Gastroesophageal sphincter (tissue), 4 donors: ENCODE measurements around the gene CELSR1. TPM values are rescaled to one million over a fixed set of nuclear protein-coding genes. Genes with fewer than 3 reads are reported as not detected.

Experiments used
- ATAC-seq: fragments of 150-250 bp; one replicate; pipeline ENCODE4 v1.9.1; 2016; ENCODE audit warnings: mild to moderate bottlenecking, moderate library complexity
- H3K27ac ChIP-seq, 4 donors: fragments of 200-600 bp; sonication (generic) in 3 of 4; 1 replicate in 3 of 4; 2 replicates in 1 of 4; pipeline ENCODE4 v1.5.1; 2016 to 2019
- H3K27me3 ChIP-seq: fragments of 200-600 bp; sonication (generic); one replicate; pipeline ENCODE4 v1.5.1; 2019
- H3K36me3 ChIP-seq, 2 donors: fragments of 200-600 bp; sonication (generic); one replicate each; pipeline ENCODE4 v1.5.1; 2019; ENCODE audit warnings: control low read depth in 1 of 2
- H3K4me1 ChIP-seq, 3 donors: fragments of 200-600 bp; sonication (generic); 1 replicate in 2 of 3; 2 replicates in 1 of 3; pipeline ENCODE4 v1.5.1; 2016 to 2019; ENCODE audit warnings: control low read depth in 2 of 3
- H3K4me3 ChIP-seq, 2 donors: fragments of 200-600 bp; sonication (generic); one replicate each; pipeline ENCODE4 v1.5.1; 2019; ENCODE audit warnings: mild to moderate bottlenecking in 1 of 2, moderate library complexity in 1 of 2
- H3K9me3 ChIP-seq, 3 donors: fragments of 200-600 bp; sonication (generic); one replicate each; pipeline ENCODE4 v1.5.1; 2017 to 2019; ENCODE audit warnings: control low read depth in 2 of 3
- CTCF ChIP-seq, 4 experiments: fragments of 200-600 bp in 2 of 4; fragments of 450-650 bp in 2 of 4; sonication (generic) in 1 of 4; IDR thresholded peaks; one replicate each; pipeline ENCODE4 v1.5.1; 2017 to 2019; ENCODE audit warnings: antibody characterized with exemption in 4 of 4, mild to moderate bottlenecking in 2 of 4, moderate library complexity in 2 of 4
- EP300 ChIP-seq: sonication (generic); formaldehyde crosslinking; IDR thresholded peaks from one replicate; pipeline ENCODE4 v1.6.1; 2017; ENCODE audit warnings: antibody characterized with exemption, mild to moderate bottlenecking
- POLR2A ChIP-seq, 2 donors: fragments of 450-650 bp; IDR thresholded peaks; one replicate each; pipeline ENCODE4 v1.6.1; 2017; ENCODE audit warnings: antibody characterized with exemption in 2 of 2, mild to moderate bottlenecking in 2 of 2, moderate library complexity in 1 of 2
- POLR2AphosphoS5 ChIP-seq: sonication (generic); formaldehyde crosslinking; IDR thresholded peaks from one replicate; pipeline ENCODE4 v1.6.1; 2017; ENCODE audit warnings: antibody characterized with exemption
- WGBS, 2 donors: methylation state at CpG; one replicate each; pipeline ENCODE4 v1.1.5; 2018; ENCODE audit warnings: low coverage in 1 of 2; 5-methylcytosine and 5-hydroxymethylcytosine counted together
- total RNA-seq, 4 donors: library from RNA; depleted of rRNA; stranded (reverse); fragments of >200 nt; gene quantifications; one replicate each; pipeline ENCODE4 v1.1.0, GENCODE V29; 2016

The CELSR1 gene
- total RNA-seq, 4 donors from 2014 or later, result 1.7 to 4.8 (median 4.3) TPM

- Histone ChIP-seq H3K27ac (no peak overlapping the region), H3K9me3 (no peaks in the 10 kb centered on the region), H3K27me3 (no peaks in the 10 kb centered on the region), H3K4me3 (no peak overlapping the region), H3K36me3 (no peaks in the 10 kb centered on the region), H3K4me1 (no peaks in the 10 kb centered on the region)
- ATAC-seq, result no peak
- WGBS, 2 donors, result 82 to 89% methylated on average over 5 to 6 of the region's 7 CpGs
- TF ChIP-seq CTCF (IDR thresholded peaks at IDR 0.05) (no peak), POLR2AphosphoS5 (no peak), EP300 (no peak), POLR2A (IDR thresholded peaks at IDR 0.05) (no peak)
These were observed 78.9 kb downstream of the CELSR1 start for GRCh38 chr22:46458525-46458924.

DNA sequence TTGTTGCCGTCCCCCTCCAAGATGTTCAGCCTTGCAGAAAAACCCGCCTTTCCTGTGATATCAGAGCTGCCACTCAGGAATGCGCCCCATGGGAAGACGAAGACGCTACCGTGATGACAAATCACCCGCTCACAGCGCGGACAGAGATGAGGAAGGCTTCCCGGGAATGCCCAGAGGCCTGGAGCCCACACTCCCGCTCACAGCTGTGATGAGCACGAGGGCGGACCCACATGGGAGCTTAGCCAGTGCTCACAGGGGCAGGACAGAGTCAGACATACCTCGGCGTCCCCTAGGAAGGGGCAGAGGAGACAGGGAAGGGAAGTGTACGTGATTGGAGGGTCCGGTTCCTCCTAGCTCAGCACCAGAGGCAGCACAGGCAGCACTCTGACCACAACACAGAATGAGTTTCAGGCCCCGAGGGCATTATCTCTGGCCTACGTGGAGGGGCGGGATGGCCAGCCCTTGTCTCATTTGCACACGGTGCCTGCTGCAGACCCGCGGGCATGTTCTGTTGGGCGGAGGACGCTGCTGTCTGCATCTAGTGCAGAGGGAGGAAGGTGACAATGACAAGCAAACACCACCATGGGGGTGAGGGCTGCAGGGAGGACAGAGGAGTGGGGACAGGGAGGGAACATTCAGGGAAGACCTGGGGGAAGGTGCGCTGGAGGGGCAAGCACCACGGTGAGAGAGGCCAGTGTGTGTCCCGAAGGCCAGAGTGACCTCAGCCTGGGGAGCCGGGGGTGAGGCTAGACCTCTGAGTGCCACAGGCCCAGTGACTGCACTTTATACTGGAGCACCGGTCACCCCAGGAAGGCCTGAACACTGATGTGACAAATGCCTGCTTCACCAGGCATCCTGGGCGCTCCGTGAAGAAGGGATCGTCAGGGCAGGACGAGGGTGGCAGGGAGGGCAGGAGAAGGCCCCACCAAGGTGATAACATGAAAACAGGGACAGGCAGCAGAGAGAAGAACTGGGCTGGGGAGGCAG is 79.6 kb downstream of the CELSR1 start:
- ATAC-seq, result no peak
- H3K4me3 ChIP-seq, result no peak overlapping the region
- H3K9me3 ChIP-seq, result no peaks in the 10 kb centered on the region
- no peaks in the 10 kb centered on the region for H3K36me3 ChIP-seq
- 75% methylated on average over 8 of the region's 34 CpGs; no CpG with 5 or more reads in 1 of the 2 donors for WGBS, 2 donors
- peaks cover 4% of the 10 kb centered on the region for H3K27me3 ChIP-seq
- H3K4me1 ChIP-seq, result no peaks in the 10 kb centered on the region
- no peak overlapping the region for H3K27ac ChIP-seq
- TF ChIP-seq CTCF (IDR thresholded peaks at IDR 0.05) (no peak), POLR2A (IDR thresholded peaks at IDR 0.05) (no peak), EP300 (no peak), POLR2AphosphoS5 (no peak)

- WGBS, 2 donors, result 100% methylated on average over 1 of the region's 12 CpGs
- H3K36me3 ChIP-seq, result no peaks in the 10 kb centered on the region
- TF ChIP-seq CTCF (IDR thresholded peaks at IDR 0.05) (no peak), POLR2A (IDR thresholded peaks at IDR 0.05) (no peak), EP300 (no peak), POLR2AphosphoS5 (no peak)
These were observed 80.6 kb downstream of the CELSR1 start for GRCh38 chr22:46456818-46457163.

DNA sequence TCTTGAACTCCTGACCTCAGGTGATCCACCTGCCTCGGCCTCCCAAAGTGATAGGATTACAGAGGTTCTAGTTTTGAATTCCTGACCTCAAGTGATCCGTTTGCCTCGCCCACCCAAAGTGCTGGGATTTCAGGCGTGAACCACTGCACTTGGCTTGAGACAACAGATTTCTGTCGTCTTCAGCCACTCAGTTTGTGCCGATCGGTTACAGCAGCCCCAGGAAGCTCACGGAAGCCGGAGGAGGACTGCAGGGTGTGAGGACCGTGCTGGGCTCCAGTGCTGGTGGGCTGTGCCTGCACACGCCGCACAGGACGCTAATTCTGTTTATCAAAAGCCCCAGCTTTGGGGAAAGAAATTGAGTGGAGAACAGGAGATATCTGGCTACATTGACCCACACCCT is 82.0 kb downstream of the CELSR1 start:
- TF ChIP-seq POLR2A (IDR thresholded peaks at IDR 0.05) (no peak), POLR2AphosphoS5 (no peak), CTCF (IDR thresholded peaks at IDR 0.05) (no peak), EP300 (no peak)
- no peaks in the 10 kb centered on the region for H3K4me1 ChIP-seq
- H3K9me3 ChIP-seq, result no peaks in the 10 kb centered on the region
- peaks cover 10% of the 10 kb centered on the region for H3K27me3 ChIP-seq
- H3K27ac ChIP-seq, result no peak overlapping the region
- no peak overlapping the region for H3K4me3 ChIP-seq
- H3K36me3 ChIP-seq, result no peaks in the 10 kb centered on the region
- WGBS, 2 donors, result 86 to 100% methylated on average over 1 to 4 of the region's 13 CpGs
- no peak for ATAC-seq

More at GRCh38 chr22:46456818-46457163, 80.6 kb downstream of the CELSR1 start:
- H3K9me3 ChIP-seq, result no peaks in the 10 kb centered on the region
- no peak for ATAC-seq
- peaks cover 10% of the 10 kb centered on the region for H3K27me3 ChIP-seq
- no peak overlapping the region for H3K27ac ChIP-seq
- H3K4me3 ChIP-seq, result no peak overlapping the region
- no peaks in the 10 kb centered on the region for H3K4me1 ChIP-seq
